Pons (tissue), 1 donor: ENCODE data around the gene ITSN1.

Source experiments
- DNase-seq: peaks from one replicate; pipeline ENCODE4 v3.0.0-alpha.2; 2016; ENCODE audit warnings: low spot score

ITSN1 gene

GRCh38 chr21:33840771-33841170 lies 198.5 kb downstream of the ITSN1 start:
- DNase-seq = no peak

GRCh38 chr21:33841561-33841960 lies 199.3 kb downstream of the ITSN1 start:
- no peak for DNase-seq

DNA sequence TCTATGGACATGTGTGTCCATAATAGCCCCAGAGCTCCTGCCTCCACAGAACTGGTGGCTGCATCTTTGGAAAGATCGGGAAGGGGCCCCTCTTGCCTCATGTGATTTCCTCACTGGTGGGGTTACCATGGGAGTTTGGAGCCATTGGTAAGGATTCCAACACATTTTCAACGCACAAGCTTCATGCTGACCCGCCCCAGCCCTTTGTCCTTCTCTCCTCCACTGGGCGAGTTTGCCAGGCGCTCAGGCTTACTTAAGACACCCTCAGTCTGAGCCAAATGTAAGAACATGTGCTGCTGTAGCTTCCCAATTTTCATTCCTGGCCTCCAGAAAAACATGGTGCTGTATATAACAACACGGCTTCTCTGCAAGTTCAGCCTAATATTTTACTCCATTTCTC lies 200.9 kb downstream of the ITSN1 start:
- DNase-seq = no peak

GRCh38 chr21:33844104-33844889 lies 202.0 kb downstream of the ITSN1 start:
- DNase-seq = no peak

DNA sequence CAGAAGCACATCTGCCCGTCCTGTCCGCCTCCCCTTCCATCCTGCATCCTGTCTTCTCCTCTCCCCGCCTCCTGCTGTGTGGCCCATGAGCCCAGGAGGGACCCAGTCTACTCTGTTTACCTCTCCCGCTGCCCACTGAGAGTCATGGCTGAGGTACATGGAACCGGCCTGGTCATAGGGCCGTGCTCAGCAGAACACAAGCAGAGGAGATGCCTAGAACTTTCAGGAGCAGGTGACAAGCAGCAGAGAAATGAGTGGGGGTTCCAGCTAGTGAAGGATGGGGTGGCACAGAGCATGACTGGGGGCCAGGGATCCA lies 202.5 kb downstream of the ITSN1 start:
- DNase-seq = no peak

DNA sequence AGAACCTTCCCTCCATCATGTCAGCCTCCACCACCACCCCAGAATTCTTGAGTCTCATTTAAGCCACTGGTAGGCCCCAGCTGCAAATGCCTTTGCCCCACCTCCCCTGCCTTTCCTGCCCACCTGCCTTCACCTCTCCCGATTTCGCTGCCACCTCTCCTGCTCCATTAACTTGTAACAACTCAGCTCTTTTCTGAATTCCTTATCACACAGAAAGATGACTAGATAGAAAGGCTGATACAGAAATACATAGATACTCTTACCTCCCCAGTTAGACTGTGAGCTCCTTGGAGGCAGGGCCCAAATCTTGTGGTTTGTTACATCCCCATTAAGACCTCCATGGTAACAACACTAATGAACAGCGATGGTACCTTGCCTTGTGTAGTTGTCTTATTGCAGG lies 203.8 kb downstream of the ITSN1 start:
- DNase-seq = no peak

DNA sequence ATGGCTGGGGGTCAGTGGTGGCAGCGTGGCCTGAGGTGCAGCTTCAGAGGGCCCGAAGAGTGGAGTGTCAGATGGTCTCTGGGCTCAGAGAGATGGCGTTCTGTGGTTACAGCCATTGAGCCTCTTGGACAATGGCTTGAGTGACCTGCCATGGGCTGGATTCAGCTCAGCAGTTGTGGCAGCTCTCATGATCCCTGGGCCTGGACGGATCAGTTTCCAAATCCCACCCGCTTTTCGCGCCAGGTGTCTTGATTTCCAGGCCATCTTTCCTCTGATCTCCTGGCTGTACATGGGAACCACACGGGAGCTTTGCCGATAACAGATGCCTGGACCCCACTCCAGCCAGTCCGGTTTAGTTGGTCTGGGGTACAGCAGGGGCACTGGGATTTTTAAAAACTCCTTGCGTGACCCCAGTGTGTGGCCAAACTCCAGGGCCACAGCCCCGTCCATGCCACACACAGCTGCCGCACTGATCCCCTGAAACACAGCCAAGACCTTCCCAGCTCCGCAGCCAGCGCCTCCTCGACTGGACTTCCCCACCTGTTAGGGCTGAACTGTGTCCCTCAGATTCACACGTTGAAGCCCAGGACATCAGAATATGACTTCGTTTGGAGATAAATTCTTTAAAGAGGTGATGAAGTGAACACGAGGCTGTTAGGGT lies 205.4 kb downstream of the ITSN1 start:
- DNase-seq = no peak

GRCh38 chr21:33848249-33848953 lies 206.1 kb downstream of the ITSN1 start:
- DNase-seq = no peak

GRCh38 chr21:33849834-33850233 lies 207.5 kb downstream of the ITSN1 start:
- DNase-seq = no peak

DNA sequence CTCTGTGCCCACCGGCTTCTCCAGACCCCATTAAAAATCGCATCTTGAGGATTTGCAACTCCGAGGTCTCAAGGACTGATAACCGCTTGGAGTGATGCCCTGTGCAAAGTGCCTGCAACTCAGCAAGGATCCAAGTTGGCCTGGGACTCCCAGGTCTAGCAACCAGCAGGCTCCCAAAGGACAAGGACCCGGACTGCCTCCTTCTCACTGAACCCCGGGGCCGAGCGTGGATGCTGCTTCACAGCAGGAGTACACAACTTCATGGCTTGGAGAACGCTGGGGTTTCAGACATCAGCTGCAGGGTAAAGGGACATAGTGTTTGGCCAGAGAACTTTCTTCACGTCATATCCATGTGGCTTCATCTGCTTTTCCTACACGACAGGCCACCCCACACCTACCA lies 208.1 kb downstream of the ITSN1 start:
- no peak for DNase-seq

GRCh38 chr21:33850985-33851384 lies 208.7 kb downstream of the ITSN1 start:
- DNase-seq = no peak

GRCh38 chr21:33852485-33852884 lies 210.2 kb downstream of the ITSN1 start:
- DNase-seq = no peak

DNA sequence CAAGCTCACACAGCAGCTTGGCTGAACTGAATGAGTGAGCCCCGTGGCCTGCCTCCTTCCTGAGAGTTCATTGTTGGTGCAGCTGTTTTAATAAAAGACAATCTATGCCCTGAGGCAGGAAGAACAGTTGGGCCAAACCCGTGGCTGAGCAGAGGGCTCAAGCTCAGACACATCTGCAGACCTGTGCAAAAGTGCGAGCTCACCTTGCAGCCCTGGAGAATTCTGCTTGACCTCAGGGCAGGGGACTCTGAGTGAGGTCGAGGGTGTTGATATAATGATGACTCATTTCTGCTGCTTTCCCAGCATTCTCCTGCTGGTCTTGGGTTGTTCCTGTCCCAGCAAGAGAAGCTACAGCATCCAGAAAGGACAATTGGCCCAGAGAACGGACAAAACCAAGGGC lies 212.3 kb downstream of the ITSN1 start:
- DNase-seq = no peak

DNA sequence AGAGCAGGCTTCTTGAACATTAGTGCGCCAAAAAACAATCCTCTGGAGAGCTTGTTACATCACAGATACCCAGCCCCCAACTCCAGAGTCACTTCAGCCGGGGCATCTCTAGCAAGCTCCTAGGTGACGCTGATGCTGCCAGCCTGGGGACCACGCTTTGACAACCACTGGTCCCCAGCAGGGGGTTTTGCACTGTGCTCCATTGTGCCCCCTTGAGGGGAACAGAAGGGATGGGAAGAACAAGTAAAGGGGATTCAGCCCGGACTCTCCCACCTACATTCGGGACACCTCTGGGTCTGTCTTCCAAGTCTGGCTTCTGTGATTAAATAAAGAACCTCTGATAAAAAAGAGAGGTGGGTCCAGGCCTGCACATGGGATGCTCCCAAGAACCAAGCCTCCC lies 212.9 kb downstream of the ITSN1 start:
- DNase-seq = no peak

- no peak for DNase-seq
These were observed 214.7 kb downstream of the ITSN1 start for GRCh38 chr21:33856893-33857527.

DNA sequence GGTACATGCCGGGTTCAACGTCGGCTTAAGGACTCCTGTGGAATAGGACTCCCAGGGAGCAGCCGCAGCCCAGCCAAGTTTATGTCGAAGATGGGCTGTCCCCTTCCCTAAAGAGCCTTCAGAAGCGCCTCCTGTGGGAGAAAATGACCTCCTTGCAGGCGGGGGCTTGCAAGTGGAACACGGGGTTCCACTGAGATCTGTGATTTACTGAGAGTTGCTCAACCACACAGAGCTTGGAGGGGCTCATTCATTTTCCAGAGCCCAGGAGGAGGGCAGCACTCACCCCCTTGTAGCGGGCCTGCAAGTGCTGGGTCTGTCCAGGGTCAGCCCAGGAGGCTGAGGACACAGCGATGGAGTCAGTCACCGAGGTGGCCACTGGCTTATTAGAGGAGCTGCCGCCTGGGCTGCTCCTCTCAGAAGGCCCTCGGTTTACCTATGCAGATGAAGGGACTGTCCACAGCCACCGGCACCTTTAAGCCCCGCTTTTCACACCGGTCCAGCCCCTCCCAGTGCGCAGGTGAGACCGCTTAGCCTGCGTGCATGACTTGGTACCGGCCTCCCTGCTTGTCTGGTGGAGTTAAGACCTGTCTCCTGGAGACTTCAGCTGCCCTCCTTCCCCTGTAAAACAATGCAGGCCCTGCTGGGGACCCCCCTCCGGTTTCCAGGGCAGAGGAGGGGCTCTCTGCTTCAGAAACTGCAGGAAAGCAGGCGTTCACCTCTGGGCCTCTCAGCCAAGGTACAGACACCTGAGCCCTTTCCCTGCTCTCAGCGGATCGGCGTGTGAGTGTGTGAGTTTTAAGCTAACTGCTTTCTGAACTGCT lies 215.8 kb downstream of the ITSN1 start:
- DNase-seq = no peak

GRCh38 chr21:33858667-33859372 lies 216.5 kb downstream of the ITSN1 start:
- DNase-seq = no peak

- no peak for DNase-seq
These were observed 217.2 kb downstream of the ITSN1 start for GRCh38 chr21:33859373-33860102.

DNA sequence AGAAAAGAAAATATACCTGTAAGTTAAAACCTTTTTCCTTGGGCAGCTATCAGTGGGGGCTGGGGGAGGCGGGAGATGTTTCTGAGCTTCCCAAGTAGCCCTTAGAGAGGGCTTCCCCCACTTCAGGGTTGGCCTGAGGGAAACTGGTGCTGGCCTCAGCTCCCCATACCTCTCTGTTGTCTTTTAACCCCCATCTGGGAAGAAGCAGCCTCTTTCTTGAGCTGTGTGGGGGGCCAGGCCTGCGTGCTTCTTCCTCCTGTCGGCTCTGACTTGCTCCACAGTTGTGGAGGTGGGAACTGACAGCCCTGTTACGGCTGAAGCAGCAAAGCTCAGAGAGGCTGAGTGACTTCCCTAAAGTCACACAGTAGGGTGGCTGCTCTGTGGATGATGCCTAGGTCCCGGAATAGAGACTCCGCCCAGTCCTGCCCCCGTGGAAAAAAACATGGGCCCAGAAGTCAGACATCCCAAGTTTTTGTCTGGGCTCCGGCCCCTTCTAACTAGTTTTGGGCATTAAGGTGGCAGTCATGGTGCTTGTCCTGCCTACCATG lies 218.1 kb downstream of the ITSN1 start:
- DNase-seq = no peak

DNA sequence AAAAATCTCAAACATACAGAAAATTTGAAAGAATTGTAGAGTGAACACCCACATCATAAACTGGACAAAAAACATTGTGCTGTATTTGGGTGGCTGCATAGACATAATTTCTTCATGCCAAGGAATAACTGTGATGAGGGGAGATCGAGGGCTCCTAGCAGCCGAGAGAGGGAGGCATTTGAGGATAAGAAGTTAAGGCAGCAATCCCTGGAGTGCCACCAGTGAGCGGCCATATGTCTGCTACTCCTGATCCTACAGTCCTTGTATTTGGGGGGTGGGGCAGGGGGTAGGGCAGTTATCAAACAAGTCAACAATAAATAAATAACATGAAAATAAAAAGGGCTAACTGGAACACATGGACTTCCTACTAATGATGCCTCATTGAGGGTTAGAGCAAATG lies 218.8 kb downstream of the ITSN1 start:
- DNase-seq = no peak
